NCI-H2196 treated with DMSO at 0.1 percent for 48 hours (cell line): ENCODE results near the gene EMP2.
"Not testable (repeated sequence)": the region's sequence is repeated elsewhere in the genome, so short reads cannot be mapped to it uniquely, and the experiment has no call there.

Experiments
- DNase-seq: peaks from one replicate; lab custom pipeline; 2025; ENCODE audit not compliant: unreplicated experiment; lab: John Stamatoyannopoulos, UW

Gene EMP2

GRCh38 chr16:10552998-10553491 is 27.4 kb downstream of the EMP2 start:
- DNase-seq = no peak

GRCh38 chr16:10552281-10552680 is 28.1 kb downstream of the EMP2 start:
- DNase-seq = no peak

GRCh38 chr16:10551881-10552280 is 28.5 kb downstream of the EMP2 start:
- DNase-seq = no peak

- DNase-seq = no peak
These were observed 32.0 kb downstream of the EMP2 start for GRCh38 chr16:10548404-10548803.

- DNase-seq = no peak
These were observed 32.7 kb downstream of the EMP2 start for GRCh38 chr16:10547708-10548107.

GRCh38 chr16:10543231-10543977 is 37.0 kb downstream of the EMP2 start:
- no peak for DNase-seq

GRCh38 chr16:10541366-10541765 is 39.0 kb downstream of the EMP2 start:
- no peak for DNase-seq

- no peak for DNase-seq
These were observed 40.6 kb downstream of the EMP2 start for GRCh38 chr16:10539793-10540192.

- no peak for DNase-seq
These were observed 41.2 kb downstream of the EMP2 start for GRCh38 chr16:10539236-10539635.

GRCh38 chr16:10538583-10538982 is 41.8 kb downstream of the EMP2 start:
- DNase-seq = no peak

- no peak for DNase-seq
These were observed 42.5 kb downstream of the EMP2 start for GRCh38 chr16:10537946-10538345.

- DNase-seq = no peak
These were observed 43.5 kb downstream of the EMP2 start for GRCh38 chr16:10536814-10537389.

GRCh38 chr16:10536328-10536727 is 44.1 kb downstream of the EMP2 start:
- not testable (repeated sequence) for DNase-seq

GRCh38 chr16:10535461-10535860 is 44.9 kb downstream of the EMP2 start:
- no peak for DNase-seq

- no peak for DNase-seq
These were observed 45.6 kb downstream of the EMP2 start for GRCh38 chr16:10534748-10535147.

- not testable (repeated sequence) for DNase-seq
These were observed 46.8 kb downstream of the EMP2 start for GRCh38 chr16:10533612-10534011.

- no peak for DNase-seq
These were observed 48.8 kb downstream of the EMP2 start for GRCh38 chr16:10531582-10531981.

GRCh38 chr16:10530685-10531084 is 49.7 kb downstream of the EMP2 start:
- DNase-seq = no peak

GRCh38 chr16:10529895-10530669 is 50.3 kb downstream of the EMP2 start:
- no peak for DNase-seq

- DNase-seq = no peak
These were observed 51.8 kb downstream of the EMP2 start for GRCh38 chr16:10528635-10529034.

- no peak for DNase-seq
These were observed 53.4 kb downstream of the EMP2 start for GRCh38 chr16:10526962-10527361.
